PFSK-1 (cell line): Measurements from ENCODE around the gene HMGN5.

Experiments
- FOXP2 ChIP-seq: optimal IDR thresholded peaks from 2 replicates; pipeline ENCODE3; 2011; ENCODE audit warnings: borderline replicate concordance, control low read depth, inconsistent platforms; ENCODE audit not compliant: insufficient read depth; ENCODE audit errors: extremely low read length, extremely low read depth
- POLR2AphosphoS5 ChIP-seq: IDR thresholded peaks from 2 replicates; pipeline ENCODE4 v1.6.1; 2012; ENCODE audit warnings: low read depth, mild to moderate bottlenecking, control low read depth, low read length, moderate library complexity
- SIN3A ChIP-seq: IDR thresholded peaks from 2 replicates; pipeline ENCODE4 v1.6.1; 2012; ENCODE audit warnings: mild to moderate bottlenecking, low read length, moderate library complexity, borderline replicate concordance; ENCODE audit not compliant: insufficient read depth
- TAF1 ChIP-seq: IDR thresholded peaks from 2 replicates; pipeline ENCODE4 v1.6.1; 2012; ENCODE audit warnings: low read length, control low read depth, borderline replicate concordance; ENCODE audit not compliant: insufficient read depth
- TF ChIP-seq, protein P1 (sequence below), 2 experiments: IDR thresholded peaks; 2 replicates each; pipeline versions ENCODE4 v1.6.1 to v1.8.0; 2011 to 2012; ENCODE audit warnings: low read depth in 2 of 2, low read length in 2 of 2, control low read depth in 1 of 2, inconsistent platforms in 1 of 2, mild to moderate bottlenecking in 1 of 2, moderate library complexity in 1 of 2; ENCODE audit not compliant: insufficient read depth in 1 of 2

Gene HMGN5

DNA sequence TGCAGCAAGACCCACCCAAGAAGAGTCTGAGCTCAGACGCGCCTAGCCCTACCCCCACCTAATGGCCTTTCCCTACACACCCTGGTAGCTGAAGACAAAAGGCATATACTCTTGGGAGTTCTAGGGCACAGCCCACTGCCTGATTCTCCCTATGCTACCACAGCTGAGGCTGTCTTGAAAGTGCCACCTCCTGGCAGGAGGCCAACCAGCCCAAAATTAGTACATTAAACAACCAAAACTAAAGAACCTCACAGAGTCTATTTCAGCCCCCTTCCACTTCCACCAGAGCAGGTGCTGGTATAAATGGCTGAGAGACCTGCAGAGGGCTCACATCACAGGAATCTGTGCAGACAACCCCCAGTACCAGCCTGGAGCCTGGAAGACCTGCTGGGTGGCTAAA lies 119.1 kb downstream of the HMGN5 start:
- TF ChIP-seq TAF1 (no peak), POLR2AphosphoS5 (no peak), SIN3A (no peak), FOXP2 (no peak)
- TF ChIP-seq, protein P1, sequence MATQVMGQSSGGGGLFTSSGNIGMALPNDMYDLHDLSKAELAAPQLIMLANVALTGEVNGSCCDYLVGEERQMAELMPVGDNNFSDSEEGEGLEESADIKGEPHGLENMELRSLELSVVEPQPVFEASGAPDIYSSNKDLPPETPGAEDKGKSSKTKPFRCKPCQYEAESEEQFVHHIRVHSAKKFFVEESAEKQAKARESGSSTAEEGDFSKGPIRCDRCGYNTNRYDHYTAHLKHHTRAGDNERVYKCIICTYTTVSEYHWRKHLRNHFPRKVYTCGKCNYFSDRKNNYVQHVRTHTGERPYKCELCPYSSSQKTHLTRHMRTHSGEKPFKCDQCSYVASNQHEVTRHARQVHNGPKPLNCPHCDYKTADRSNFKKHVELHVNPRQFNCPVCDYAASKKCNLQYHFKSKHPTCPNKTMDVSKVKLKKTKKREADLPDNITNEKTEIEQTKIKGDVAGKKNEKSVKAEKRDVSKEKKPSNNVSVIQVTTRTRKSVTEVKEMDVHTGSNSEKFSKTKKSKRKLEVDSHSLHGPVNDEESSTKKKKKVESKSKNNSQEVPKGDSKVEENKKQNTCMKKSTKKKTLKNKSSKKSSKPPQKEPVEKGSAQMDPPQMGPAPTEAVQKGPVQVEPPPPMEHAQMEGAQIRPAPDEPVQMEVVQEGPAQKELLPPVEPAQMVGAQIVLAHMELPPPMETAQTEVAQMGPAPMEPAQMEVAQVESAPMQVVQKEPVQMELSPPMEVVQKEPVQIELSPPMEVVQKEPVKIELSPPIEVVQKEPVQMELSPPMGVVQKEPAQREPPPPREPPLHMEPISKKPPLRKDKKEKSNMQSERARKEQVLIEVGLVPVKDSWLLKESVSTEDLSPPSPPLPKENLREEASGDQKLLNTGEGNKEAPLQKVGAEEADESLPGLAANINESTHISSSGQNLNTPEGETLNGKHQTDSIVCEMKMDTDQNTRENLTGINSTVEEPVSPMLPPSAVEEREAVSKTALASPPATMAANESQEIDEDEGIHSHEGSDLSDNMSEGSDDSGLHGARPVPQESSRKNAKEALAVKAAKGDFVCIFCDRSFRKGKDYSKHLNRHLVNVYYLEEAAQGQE (IDR thresholded peaks at IDR 0.05; ENCODE audit: insufficient read depth in 1 of 2, low read depth in 2 of 2, low read length in 2 of 2), result no peak
